HS-27A (cell line): ENCODE results near the gene KCNE1.
"Not testable (repeated sequence)": the region's sequence is repeated elsewhere in the genome, so short reads cannot be mapped to it uniquely, and the experiment has no call there.

Experiments
- DNase-seq: peaks from one replicate; pipeline ENCODE4 v3.0.0-alpha.2; 2012; ENCODE audit warnings: low read depth, missing footprints

Gene KCNE1

GRCh38 chr21:34417448-34418077 is 94.4 kb downstream of the KCNE1 start:
- DNase-seq, result not testable (repeated sequence)

DNA sequence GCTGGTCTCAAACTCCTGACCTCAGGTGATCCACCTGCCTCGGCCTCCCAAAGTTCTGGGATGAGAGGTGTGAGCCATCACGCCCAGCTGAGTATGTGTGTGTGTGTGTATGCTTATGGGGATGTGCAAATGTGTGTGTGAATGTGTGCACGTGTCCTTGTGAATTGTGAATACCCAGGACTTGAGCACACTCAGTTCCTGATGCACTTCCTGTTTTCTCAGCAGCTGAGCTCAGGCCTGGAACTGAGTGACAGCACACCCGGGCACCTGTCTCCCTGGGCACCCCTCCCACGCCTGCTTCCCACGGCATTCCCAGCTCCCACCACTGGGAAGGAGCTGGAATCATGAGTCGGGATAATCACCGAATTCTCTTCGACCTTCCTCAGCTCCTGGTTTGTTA is 104.7 kb downstream of the KCNE1 start:
- not testable (repeated sequence) for DNase-seq

- not testable (repeated sequence) for DNase-seq
Observed at GRCh38 chr21:34406676-34407075, 105.3 kb downstream of the KCNE1 start.

DNA sequence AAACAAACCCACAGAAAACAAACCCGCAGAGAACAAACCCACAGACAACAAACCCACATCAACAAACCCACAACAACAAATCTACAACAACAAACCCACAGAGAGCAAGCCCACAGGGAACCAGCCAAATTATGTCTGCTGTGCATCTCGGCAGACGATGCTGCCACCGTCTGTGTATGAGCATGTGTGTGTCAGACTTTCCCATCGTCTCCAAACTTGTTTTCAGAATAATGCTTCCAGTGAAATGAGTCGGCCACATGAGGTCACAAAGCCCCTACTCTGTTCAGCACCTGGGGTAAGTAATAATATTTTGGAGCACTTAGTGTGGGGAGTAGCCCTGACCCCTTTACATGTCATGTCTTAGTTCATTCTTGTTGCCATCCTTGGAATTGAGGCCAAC is 105.9 kb downstream of the KCNE1 start:
- DNase-seq, result not testable (repeated sequence)

GRCh38 chr21:34405686-34406085 is 106.3 kb downstream of the KCNE1 start:
- DNase-seq, result not testable (repeated sequence)

DNA sequence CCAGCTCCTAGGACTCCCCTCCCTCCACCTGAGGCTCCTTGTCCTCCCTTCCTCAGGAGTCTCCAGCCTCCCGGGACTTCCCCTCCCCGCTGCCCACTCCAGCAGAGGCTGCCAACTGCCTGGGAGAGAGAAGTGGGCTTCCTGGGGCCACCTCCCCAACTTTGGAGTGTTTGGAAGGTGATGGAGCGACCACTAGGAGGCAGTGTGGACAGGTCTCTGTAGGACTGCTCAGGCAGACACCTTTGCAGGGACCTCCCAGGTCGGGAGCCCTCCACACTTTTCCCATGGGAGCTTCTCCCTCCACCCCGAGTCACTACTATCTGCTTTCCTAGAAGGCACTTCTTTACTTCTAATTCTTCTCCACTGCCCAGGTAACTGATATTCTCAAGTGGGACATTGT is 107.3 kb downstream of the KCNE1 start:
- DNase-seq, result not testable (repeated sequence)

- not testable (repeated sequence) for DNase-seq
Observed at GRCh38 chr21:34400522-34400921, 111.5 kb downstream of the KCNE1 start.
